K562 (cell line): ENCODE results near the gene EXOC4.

Experiments
- CBX1 ChIP-seq: sonication (generic); IDR thresholded peaks from 2 replicates; pipeline ENCODE4 v1.6.1; 2016; ENCODE audit warnings: antibody characterized with exemption, low read depth, mild to moderate bottlenecking
- SIX5 ChIP-seq, 2 experiments: IDR thresholded peaks; 2 replicates each; pipeline ENCODE4 v1.6.1; 2011; ENCODE audit warnings: low read length in 2 of 2, borderline replicate concordance in 1 of 2, low read depth in 1 of 2, mild to moderate bottlenecking in 1 of 2, moderate library complexity in 1 of 2; ENCODE audit not compliant: insufficient read depth in 1 of 2

DNA sequence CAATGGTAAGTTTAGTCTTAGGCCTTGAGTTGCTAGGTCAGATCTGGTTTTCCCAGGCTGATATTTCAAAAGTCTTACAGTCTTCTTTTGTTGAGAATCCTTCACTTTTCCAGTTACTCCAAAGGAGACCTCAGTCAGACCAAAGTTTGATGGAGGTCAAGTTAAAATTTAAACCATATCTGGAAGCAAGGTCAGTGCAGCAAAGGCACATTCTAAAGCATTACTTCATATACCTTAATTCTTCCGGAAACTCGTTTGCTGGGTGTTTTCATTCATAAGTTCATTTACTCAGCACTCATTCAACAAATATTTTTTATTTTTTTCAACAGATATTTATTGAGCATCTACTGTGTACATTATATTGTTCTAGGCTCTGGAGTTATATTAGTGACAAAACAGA, 471.3 kb downstream of the EXOC4 start:
- TF ChIP-seq CBX1: no peak
- TF ChIP-seq SIX5 (IDR thresholded peaks at IDR 0.05; ENCODE audit: borderline replicate concordance in 1 of 2, insufficient read depth in 1 of 2, low read depth in 1 of 2, low read length in 2 of 2): no peak
